Left cardiac atrium (tissue), 4 donors: ENCODE measurements around the gene CDR2L. TPM values are rescaled to one million over a fixed set of nuclear protein-coding genes. Genes with fewer than 3 reads are reported as not detected.

Experiments
- ATAC-seq, 2 donors: fragments of 200-7000 bp; cut with Tn5 transposase; one replicate each; pipeline ENCODE4 v1.9.1; 2020; ENCODE audit warnings: mild to moderate bottlenecking in 2 of 2, moderate library complexity in 2 of 2
- DNase-seq: peaks from one replicate; pipeline ENCODE4 v3.0.0-alpha.2; 2020
- intact Hi-C, 2 donors: fragments of 100-400 bp; cut with DNase I; formaldehyde crosslinking; loops; one replicate each; pipeline versions ENCODE4 v1.14.1 to v1.15.1; 2022 to 2023
- total RNA-seq, 2 donors: library from RNA; stranded (reverse); fragmentation: NEBNext Ultra II Directional; extraction: Animal tissue kit (Norgen Biotek cat#: 25700); gene quantifications; one replicate each; pipeline ENCODE4 v1.2.1, GENCODE V29; 2021
- donor health status: DM: no; HTN: yes; CAD: no.
- donor health status: DM: no; HTN: yes; CAD: no; lungs with severe emphysema.
- donor health status: DM: yes; HTN: yes; CAD: no.
- donor health status: Dilated cardiomyopathy.

Gene CDR2L
- total RNA-seq, 2 donors from 2014 or later, result 13.8 to 15.2 TPM

- ATAC-seq, result no peak
- DNase-seq, result no peak
- intact Hi-C loops, result no loop called here
Observed at GRCh38 chr17:75049057-75049456, 61.6 kb downstream of the CDR2L start.

DNA sequence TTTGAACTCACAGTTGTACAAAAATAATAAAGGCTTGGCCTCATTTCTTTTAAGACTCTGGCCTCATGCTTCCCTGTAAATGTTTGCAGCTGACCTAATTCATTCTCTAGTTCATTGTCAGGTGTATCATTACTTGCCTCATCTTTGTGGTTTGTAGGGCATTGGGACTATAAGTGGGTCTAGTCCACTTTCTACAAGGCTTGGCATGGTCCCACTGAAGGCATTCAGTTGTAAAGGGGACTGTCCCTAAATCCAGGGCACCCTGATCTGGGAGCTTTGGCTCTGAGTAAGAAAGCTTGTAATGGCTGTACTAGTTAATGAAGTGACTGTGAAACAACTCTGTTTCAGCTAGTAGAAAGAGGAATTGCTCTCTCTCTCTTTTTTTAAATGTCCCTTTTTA is 62.3 kb downstream of the CDR2L start:
- no peak for DNase-seq
- intact Hi-C loops, result no loop called here
- no peak for ATAC-seq

- DNase-seq (no peak), ATAC-seq (no peak)
- intact Hi-C loops, result no loop called here
Observed at GRCh38 chr17:75051941-75052340, 64.5 kb downstream of the CDR2L start.

Other genes with a start within 250 kb of the CDR2L start
- gene NHERF1, start 239.0 kb upstream of the CDR2L start, total RNA-seq, result 10 to 100 TPM; 15.1 to 18.5 TPM
- gene NAT9, start 211.3 kb upstream of the CDR2L start, total RNA-seq, result 10 to 100 TPM; 23.7 to 34.7 TPM
- 10 to 100 TPM; 25.2 to 38.8 TPM for gene GRIN2C, start 127.7 kb upstream of the CDR2L start, total RNA-seq
- gene FDXR, start 114.6 kb upstream of the CDR2L start, total RNA-seq, result 1 to 10 TPM; 6.6 to 8.1 TPM
- gene FADS6, start 94.0 kb upstream of the CDR2L start, total RNA-seq, result not detected
- gene USH1G, start 64.4 kb upstream of the CDR2L start, total RNA-seq, result under 1 TPM; 0.21 to 0.47 TPM
- gene OTOP2, start 63.4 kb upstream of the CDR2L start, total RNA-seq, result not detected
- gene OTOP3, start 51.7 kb upstream of the CDR2L start, total RNA-seq, result not detected
- gene HID1, start 14.9 kb upstream of the CDR2L start, total RNA-seq, result 1 to 10 TPM; 7.4 to 8.2 TPM
- gene MRPL58, start 25.0 kb downstream of the CDR2L start, total RNA-seq, result 10 to 100 TPM; 38.1 to 46.7 TPM
- gene ATP5PD, start 59.3 kb downstream of the CDR2L start, total RNA-seq, result 100 to 1,000 TPM; 676 to 729 TPM
- 10 to 100 TPM; 21.4 to 26.2 TPM for gene KCTD2, start 59.6 kb downstream of the CDR2L start, total RNA-seq
- 10 to 100 TPM in 1 of 2 donors, 1 to 10 TPM in 1; 7.2 to 14.3 TPM for gene SLC16A5, start 100.3 kb downstream of the CDR2L start, total RNA-seq
- 1 to 10 TPM; 5.8 to 6.7 TPM for gene ARMC7, start 122.3 kb downstream of the CDR2L start, total RNA-seq
- gene NT5C, start 144.1 kb downstream of the CDR2L start, total RNA-seq, result 10 to 100 TPM; 27.2 to 28.4 TPM
- 10 to 100 TPM; 16.4 to 19.7 TPM for gene JPT1, start 166.9 kb downstream of the CDR2L start, total RNA-seq
- 100 to 1,000 TPM; 231 to 246 TPM for gene SUMO2, start 195.3 kb downstream of the CDR2L start, total RNA-seq
- gene NUP85, start 218.0 kb downstream of the CDR2L start, total RNA-seq, result 10 to 100 TPM; 28.6 to 37.9 TPM